Central memory CD8-positive, alpha-beta T cell (primary cell): Measurements from ENCODE around the gene M1AP.

Experiments used
- ATAC-seq: fragments of 150-1000 bp; cut with Tn5 transposase; replicated peaks from 2 replicates; pipeline ENCODE4 v1.10.0; 2022; ENCODE audit warnings: mild to moderate bottlenecking, moderate FRiP score, moderate number of reproducible peaks; ENCODE audit not compliant: poor library complexity, severe bottlenecking; ENCODE audit errors: extremely low read depth
- DNase-seq, 2 donors: peaks; one replicate each; pipeline ENCODE4 v3.0.0; 2021; ENCODE audit warnings: low spot score in 2 of 2
- H3K27ac Mint-ChIP-seq: one replicate; pipeline ENCODE4 v1.8.0; 2022; ENCODE audit warnings: low read depth, mild to moderate bottlenecking, moderate library complexity, mixed read lengths
- H3K27me3 Mint-ChIP-seq: one replicate; pipeline ENCODE4 v1.8.0; 2022; ENCODE audit warnings: mixed read lengths
- H3K36me3 Mint-ChIP-seq: one replicate; pipeline ENCODE4 v1.8.0; 2022; ENCODE audit warnings: mild to moderate bottlenecking, moderate library complexity, mixed read lengths; ENCODE audit not compliant: insufficient read depth
- H3K4me1 Mint-ChIP-seq: one replicate; pipeline ENCODE4 v1.8.0; 2022; ENCODE audit warnings: mixed read lengths
- H3K4me3 Mint-ChIP-seq: one replicate; pipeline ENCODE4 v1.8.0; 2022; ENCODE audit warnings: mild to moderate bottlenecking, moderate library complexity, mixed read lengths
- H3K9me3 Mint-ChIP-seq: one replicate; pipeline ENCODE4 v1.8.0; 2022; ENCODE audit warnings: mixed read lengths

M1AP gene

DNA sequence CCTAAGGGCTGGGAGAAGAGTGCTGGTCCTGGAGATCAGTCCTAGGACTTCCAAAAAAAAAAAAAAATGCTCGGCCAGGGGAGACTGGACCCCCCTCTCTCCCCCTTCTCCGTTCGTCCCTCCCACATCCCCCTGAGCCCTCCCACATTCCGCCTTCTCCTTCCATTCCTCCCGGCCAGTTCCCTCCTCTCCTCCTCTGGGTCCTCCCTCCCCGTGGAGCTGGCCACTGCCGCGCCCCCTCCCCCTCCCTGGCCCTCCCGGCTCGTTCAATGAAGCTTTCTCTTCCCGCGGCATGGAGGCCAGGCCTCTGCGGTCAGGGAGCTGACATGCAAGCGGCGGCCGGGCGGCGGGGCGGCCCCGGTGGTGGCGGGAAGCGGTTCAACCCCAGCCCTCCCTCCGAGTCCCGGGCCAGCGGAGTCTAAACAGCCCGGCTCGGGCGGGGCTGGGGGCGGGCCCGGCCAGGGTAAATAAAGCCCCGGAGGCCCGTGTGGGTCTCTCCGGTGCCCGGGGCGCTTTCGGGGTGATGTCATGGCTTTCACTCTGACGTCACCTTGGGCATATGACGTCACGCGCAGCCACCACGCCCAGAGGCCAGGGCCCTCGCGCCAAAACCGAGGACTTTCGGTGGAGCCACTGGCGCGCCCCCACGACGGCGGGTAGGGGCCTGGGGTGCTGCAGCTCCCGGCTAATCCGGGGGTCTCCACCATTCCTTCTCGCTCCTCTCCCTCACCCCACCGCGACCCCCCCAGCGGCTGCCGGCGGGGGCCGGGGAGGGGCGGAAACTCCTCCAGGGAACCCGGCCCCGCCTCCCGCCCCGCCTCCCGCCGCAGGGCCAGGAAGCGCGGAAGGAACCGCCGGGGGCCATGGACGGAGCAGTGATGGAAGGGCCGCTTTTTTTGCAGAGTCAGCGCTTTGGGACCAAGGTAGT lies 94.0 kb downstream of the M1AP start, which contains the start of the genes DOK1 and LOXL3:
Gene DOK1 (plus strand): TSS at position 829 of the 928 bp plus-strand sequence. CDS start 35 bp downstream, at position 864.
Gene LOXL3 (minus strand): TSS at position 51 of the 928 bp plus-strand sequence. CDS start 1,308 bp downstream, outside the sequence.
- ATAC-seq = peak; percentile 83
- Mint-ChIP-seq H3K27ac (peak within 1 kb of the TSS; percentile 88), H3K4me1 (peaks cover 12% of the 10 kb centered on the region), H3K4me3 (peak within 1 kb of the TSS; percentile 88), H3K27me3 (peaks cover 27% of the 10 kb centered on the region), H3K9me3 (no peaks in the 10 kb centered on the region), H3K36me3 (peaks cover 27% of the 10 kb centered on the region)
- DNase-seq = peak; percentile 75

DNA sequence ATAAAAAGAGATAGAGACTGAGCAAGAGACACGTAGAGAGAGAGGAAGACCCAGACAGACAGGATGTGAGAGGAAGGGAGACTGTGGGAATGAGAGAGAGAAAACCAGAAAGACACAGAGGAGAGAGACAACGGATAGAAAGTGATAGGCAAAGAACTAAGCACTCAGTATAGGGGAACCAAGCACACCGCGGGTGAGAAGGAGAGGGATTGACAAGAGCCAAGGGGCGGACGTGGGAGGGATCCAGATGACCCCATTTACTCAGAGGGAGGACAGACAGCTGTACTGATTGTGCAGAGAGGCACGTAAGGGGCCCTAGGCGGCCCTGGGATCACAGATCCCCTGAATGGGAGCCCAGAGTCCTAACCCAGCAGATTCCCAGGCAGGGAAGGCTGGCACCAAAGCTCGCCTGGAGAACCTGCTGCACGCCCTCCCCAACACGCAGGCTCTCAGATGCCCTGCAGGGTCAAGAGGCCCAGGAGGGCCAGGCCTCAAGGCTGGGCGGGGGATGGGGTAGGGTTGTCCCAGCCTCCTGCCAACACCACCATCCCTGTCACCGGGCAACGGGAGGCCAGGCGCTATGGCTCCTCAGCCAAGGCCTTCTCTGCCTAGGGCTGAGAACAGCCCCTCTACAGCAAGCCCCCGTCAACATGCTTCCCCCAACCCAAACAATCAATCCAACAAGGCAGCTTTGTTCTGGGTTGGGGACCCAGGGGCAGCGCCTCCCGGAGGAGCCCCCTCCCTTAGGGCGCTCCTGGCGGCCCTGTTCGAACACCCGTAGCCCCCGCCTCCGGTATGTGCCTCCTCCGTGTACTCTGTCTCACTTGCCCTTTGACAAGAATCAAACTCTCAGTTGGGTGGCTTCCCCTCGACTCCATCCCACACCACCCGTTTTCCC lies 95.0 kb downstream of the M1AP start:
- peaks cover 12% of the 10 kb centered on the region for H3K4me1 Mint-ChIP-seq
- H3K36me3 Mint-ChIP-seq = peaks cover 27% of the 10 kb centered on the region
- peak overlapping the region; percentile 88 for H3K27ac Mint-ChIP-seq
- DNase-seq = no peak
- H3K27me3 Mint-ChIP-seq = peaks cover 32% of the 10 kb centered on the region
- ATAC-seq = no peak
- H3K9me3 Mint-ChIP-seq = no peaks in the 10 kb centered on the region
- H3K4me3 Mint-ChIP-seq = peak overlapping the region; percentile 88

DNA sequence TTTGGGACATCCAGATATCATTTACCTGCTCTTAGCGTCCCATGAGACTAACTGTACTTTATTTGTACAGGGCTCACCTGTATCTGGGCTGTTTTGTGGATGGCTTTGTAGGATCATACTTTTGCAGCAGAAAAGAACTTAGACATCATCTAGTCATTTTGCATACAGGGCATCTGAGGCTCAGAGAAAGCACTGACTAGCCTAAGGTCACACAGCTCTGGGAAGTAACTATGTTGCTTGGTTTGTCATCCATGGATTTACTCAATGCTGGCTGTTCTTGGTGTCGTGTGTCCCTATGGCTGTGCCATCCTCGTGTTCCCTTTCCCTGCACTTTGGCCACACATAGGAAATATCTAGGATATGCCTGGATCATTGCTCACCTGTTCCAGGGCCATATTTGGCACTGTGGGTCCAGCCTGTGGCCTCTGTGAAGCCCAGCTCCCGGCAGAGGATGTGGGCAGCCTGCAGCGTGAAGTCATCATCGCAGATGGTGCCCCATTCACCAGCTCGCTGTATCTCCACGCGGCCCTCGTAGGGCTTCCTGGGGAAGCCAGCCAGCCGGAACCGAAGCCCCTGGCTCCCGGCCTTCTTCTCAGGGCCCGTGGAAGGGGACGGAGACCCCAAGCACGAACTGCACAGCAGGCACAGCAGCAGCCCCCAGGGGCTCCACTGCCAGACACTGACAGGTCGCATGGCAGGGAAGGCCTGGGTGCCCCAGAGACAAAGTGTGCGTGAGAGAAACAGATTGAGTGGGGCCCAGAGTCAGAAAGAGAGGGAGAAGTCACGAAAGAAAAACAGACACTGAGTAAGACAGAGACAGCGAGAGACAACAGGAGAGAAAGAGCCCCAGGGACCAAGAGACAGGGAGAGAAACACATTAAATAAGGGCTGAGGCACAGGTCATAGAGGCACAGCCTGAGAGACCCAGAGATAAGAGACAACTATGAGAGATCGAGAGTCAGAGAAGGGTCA lies 95.9 kb downstream of the M1AP start:
- no peak for ATAC-seq
- peaks cover 12% of the 10 kb centered on the region for H3K4me1 Mint-ChIP-seq

DNA sequence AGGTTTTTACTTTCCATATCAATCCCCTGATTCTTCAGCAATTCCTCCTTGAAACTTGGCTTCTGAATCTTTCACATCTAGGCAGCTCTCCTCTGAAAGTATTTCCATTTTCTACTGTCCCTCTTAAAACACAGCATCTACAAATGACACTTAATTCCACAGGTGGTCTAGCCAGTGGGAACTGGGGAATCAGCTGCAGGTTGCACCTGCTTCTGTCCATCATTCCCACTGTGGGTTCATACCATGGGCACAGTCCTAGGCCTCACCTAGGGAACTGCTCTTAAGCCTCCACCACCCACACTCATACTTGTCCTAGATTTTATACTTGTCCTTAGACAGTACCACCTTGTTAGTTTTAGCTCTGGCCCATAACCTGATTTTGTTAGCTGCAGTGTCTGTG lies 96.6 kb downstream of the M1AP start:
- Mint-ChIP-seq H3K4me3 (no peak overlapping the region), H3K4me1 (peaks cover 12% of the 10 kb centered on the region), H3K36me3 (peaks cover 27% of the 10 kb centered on the region), H3K9me3 (no peaks in the 10 kb centered on the region), H3K27ac (no peak overlapping the region), H3K27me3 (peaks cover 47% of the 10 kb centered on the region)
- ATAC-seq (no peak), DNase-seq (no peak)

More for the DNA sequence above, 95.9 kb downstream of the M1AP start:
- H3K36me3 Mint-ChIP-seq = peaks cover 27% of the 10 kb centered on the region
- peak overlapping the region; percentile 16 for H3K4me3 Mint-ChIP-seq
- peaks cover 42% of the 10 kb centered on the region for H3K27me3 Mint-ChIP-seq
- no peak for DNase-seq
- H3K27ac Mint-ChIP-seq = peak overlapping the region; percentile 22
- H3K9me3 Mint-ChIP-seq = no peaks in the 10 kb centered on the region

DNA sequence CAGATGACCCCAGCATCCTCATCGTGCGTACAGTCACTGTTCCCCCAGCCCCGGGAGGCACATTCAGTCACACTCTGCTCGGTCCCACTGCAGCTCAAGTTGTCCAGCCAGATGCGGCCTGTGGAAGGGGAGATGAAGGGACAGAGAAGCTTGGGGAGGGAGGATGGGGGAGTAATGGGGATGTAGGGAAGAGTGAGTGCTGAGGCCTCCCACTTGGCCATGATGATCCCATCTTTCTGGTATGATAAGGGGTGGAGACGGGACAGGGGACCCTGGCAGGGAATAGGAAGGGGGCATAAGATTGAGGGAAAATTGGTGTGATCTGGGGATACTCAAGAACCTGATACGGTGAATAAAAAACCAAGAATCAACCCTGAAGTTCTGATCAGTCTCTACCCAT lies 97.9 kb downstream of the M1AP start:
- no peak overlapping the region for H3K4me3 Mint-ChIP-seq
- peaks cover 19% of the 10 kb centered on the region for H3K36me3 Mint-ChIP-seq
- H3K9me3 Mint-ChIP-seq = no peaks in the 10 kb centered on the region
- no peak for DNase-seq
- no peak overlapping the region for H3K27ac Mint-ChIP-seq
- no peak for ATAC-seq
- peaks cover 8% of the 10 kb centered on the region for H3K4me1 Mint-ChIP-seq
- peaks cover 47% of the 10 kb centered on the region for H3K27me3 Mint-ChIP-seq

DNA sequence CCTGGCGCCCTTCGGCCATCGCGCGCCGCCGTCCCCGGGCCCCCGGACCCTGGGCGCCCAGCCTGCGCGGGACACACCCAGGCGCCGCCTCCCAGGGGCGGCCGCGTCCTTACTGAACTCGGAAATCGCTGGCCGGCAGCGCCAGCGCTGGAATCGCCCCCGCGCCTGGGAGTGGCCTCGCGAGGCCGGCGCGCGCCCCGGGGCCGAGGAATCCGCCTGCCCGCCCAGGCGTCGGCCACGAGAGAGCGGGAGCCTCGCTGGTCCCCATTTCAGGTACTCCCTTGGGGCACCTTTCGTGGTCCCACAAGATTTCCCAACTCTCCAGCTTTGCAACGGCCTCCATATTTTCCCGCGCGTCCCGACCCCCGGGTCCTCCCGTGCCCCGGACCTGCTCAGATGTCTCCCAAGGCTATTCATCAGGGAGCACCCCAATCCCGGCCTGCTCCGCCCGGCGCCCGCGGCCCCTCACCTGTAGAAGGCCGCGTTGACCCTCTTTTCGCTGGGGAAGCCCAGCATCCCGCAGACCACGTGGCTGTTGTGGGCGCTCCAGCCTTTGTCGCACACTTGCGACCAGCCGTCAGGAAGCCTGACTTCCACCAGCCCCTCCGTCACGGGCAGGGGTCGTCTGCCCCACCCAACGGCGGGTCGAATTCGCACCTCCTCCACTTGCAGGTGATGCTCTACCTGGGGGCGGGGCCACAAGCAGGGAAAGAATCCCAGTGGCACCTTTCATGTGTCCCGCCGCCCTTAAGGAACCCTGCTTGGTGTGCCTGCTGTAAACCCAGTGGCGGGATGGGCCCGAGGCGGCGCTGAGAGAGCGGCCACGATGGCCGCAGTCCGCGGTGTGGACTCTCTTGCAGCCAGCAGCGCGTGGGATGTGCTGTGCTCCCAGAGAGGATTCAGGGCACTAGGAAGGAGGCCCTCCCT lies 99.0 kb downstream of the M1AP start:
- ATAC-seq (no peak), DNase-seq (no peak)
- Mint-ChIP-seq H3K4me1 (peaks cover 5% of the 10 kb centered on the region), H3K9me3 (no peaks in the 10 kb centered on the region), H3K27me3 (peaks cover 47% of the 10 kb centered on the region), H3K27ac (no peak overlapping the region), H3K36me3 (peaks cover 9% of the 10 kb centered on the region), H3K4me3 (peak overlapping the region; percentile 21)

DNA sequence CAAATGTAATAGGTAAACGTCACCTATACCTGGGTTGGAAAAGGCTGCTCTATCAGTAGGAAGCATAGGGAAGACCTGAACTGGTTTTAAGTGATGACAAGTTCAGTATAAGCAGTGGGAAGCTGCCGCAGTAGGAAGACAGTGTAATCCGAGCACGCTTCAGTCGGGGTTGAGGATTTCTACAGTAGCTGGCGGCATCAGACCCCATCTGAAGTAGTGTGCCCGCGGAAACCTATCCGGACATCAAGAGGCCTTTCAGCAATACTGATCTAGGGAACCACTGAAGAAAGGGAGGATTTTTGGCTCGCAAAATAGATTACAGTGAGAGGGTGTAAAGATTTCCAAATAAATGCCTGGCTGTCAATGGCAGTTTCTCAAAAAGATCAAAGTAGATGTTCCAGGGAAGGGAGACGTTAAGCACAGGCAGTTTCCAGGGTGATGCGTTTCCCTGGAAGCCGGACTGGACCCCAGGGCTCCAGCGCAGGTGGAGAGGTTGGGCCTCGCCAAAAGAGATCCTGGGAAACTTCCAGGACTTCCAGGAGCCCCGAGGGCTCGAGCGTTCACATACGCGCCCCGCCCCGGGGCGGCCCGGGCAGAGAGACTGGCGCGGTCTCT lies 99.7 kb downstream of the M1AP start:
- DNase-seq = no peak
- H3K27me3 Mint-ChIP-seq = peaks cover 48% of the 10 kb centered on the region
- H3K36me3 Mint-ChIP-seq = peaks cover 3% of the 10 kb centered on the region
- peaks cover under 1% of the 10 kb centered on the region for H3K4me1 Mint-ChIP-seq
- no peaks in the 10 kb centered on the region for H3K9me3 Mint-ChIP-seq
- ATAC-seq = no peak
- peak overlapping the region; percentile 40 for H3K4me3 Mint-ChIP-seq
- H3K27ac Mint-ChIP-seq = no peak overlapping the region

DNA sequence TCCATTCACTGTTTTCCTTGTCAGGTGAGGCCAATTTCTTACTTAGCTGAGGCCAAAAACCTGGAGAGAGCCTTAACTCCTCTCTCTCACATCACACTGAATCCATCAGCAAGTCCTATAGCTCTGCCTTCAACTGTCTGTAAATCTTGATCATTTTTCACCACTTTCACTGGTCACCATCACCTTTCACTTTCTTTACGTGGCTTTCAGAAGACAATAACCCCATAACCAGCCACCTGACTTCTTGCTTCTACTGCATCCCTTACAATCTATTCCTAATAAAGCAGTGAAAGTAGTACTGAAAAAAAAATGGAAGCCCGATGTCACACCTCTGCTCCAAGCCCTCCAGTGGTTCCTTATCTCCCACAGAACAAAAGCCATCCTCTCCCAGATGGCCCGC lies 102.1 kb downstream of the M1AP start:
- no peaks in the 10 kb centered on the region for H3K9me3 Mint-ChIP-seq
- no peaks in the 10 kb centered on the region for H3K36me3 Mint-ChIP-seq
- H3K27ac Mint-ChIP-seq = no peak overlapping the region
- no peaks in the 10 kb centered on the region for H3K4me1 Mint-ChIP-seq
- DNase-seq (no peak), ATAC-seq (no peak)
- no peak overlapping the region for H3K4me3 Mint-ChIP-seq
- H3K27me3 Mint-ChIP-seq = peaks cover 55% of the 10 kb centered on the region

DNA sequence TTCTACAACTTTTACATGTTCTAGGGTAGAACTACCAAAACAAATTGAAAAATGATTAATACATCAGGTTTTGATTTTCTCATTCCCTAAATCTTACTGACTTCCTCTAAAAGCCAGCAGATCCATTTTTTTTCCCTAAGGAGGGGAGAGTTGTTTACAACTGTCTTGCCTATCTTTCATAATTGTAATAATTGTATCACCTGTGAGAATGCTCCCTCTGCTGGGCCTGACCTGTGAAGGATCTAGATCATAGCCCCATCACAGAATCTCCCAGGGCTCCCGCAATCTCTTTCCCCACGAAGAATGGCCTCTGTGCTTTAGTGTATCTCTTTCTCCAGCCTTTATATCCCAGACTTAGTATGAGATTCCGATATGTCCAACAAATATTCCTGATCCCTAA lies 103.5 kb downstream of the M1AP start:
- H3K4me1 Mint-ChIP-seq = no peaks in the 10 kb centered on the region
- DNase-seq (no peak), ATAC-seq (no peak)
- H3K9me3 Mint-ChIP-seq = no peaks in the 10 kb centered on the region
- no peak overlapping the region for H3K4me3 Mint-ChIP-seq
- peaks cover 45% of the 10 kb centered on the region for H3K27me3 Mint-ChIP-seq
- no peaks in the 10 kb centered on the region for H3K36me3 Mint-ChIP-seq
- no peak overlapping the region for H3K27ac Mint-ChIP-seq

DNA sequence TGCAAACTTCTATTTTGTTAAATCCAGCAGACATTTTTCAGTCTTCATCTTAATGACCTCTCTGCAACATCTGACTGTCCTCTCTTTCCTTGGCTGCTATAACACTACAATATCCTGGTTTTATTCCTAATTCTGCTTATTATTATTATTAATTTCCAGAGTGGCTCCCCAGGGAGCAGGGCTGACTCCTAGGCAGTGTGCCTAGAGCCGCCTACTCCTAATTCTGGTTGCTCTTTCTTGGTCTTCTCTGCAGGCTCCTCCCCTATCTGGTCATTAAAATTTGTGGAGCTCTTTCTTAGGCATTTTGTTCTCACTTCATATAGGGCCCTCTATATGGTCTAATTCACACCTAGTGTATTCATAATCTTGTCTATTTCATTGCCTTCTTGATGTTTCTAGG lies 105.2 kb downstream of the M1AP start:
- no peaks in the 10 kb centered on the region for H3K4me1 Mint-ChIP-seq

DNA sequence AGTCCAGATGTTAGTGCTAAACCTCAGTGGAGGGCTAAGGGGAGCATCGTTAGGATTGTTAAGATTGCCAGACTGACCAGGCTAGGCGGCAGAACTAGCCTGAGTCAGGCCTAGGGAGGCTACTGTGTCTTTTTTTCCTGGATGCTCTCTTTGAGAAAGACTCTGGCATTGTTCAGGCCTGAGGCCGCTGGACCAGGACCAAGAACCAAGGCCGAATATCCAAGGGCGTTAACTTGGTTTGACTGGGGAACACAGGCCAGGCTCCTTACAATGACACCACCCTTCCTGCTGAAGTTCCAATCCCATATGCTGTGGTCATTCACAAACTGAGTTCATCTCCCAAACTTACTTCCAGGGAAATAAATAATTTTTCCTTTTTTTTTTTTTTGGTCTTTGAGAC lies 107.8 kb downstream of the M1AP start:
- no peak for ATAC-seq
- no peaks in the 10 kb centered on the region for H3K9me3 Mint-ChIP-seq

More for the DNA sequence above, 105.2 kb downstream of the M1AP start:
- Mint-ChIP-seq H3K27ac (no peak overlapping the region), H3K9me3 (no peaks in the 10 kb centered on the region), H3K4me3 (no peak overlapping the region), H3K36me3 (no peaks in the 10 kb centered on the region), H3K27me3 (peaks cover 50% of the 10 kb centered on the region)
- ATAC-seq (no peak), DNase-seq (no peak)

More for the DNA sequence above, 107.8 kb downstream of the M1AP start:
- Mint-ChIP-seq H3K4me3 (no peak overlapping the region), H3K36me3 (peaks cover 1% of the 10 kb centered on the region), H3K4me1 (no peaks in the 10 kb centered on the region), H3K27me3 (peaks cover 49% of the 10 kb centered on the region), H3K27ac (no peak overlapping the region)
- no peak for DNase-seq
